GM12878 (cell line): ENCODE results near the gene SERPINE1.

Experiments
- RCOR1 ChIP-seq: conservative IDR thresholded peaks from 2 replicates; pipeline ENCODE4 v1.6.1; 2012; ENCODE audit warnings: low read depth, low read length, improper control_type of control experiment
- ZNF274 ChIP-seq: IDR thresholded peaks from one replicate; pipeline ENCODE4 v1.8.0; 2011; ENCODE audit not compliant: insufficient read length, insufficient read depth

DNA sequence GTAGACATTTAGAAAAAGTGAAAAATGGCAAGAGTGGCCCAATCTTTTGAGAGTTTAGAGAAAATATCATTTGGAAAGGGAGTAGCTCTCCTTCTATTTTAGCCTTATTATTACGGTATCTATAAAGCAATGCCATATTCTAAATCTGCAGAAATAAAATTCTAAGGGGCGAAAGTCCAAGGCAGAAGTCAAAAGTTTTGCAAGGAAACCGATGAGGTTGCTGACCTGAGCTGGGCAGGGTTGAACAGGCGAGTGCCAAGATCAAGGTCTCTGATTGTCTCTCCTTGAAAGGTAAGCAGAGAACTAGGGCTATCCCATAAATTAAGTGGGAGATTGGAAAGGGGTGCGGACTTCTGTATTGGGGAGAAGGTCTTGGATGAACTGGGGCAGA, 30.0 kb upstream of the SERPINE1 start:
- TF ChIP-seq ZNF274 (no peak), RCOR1 (no peak)
